Osteoblast (primary cell): ENCODE measurements around the gene TDP1. TPM values are rescaled to one million over a fixed set of nuclear protein-coding genes. Genes with fewer than 3 reads are reported as not detected.
"Not testable (repeated sequence)": the region's sequence is repeated elsewhere in the genome, so short reads cannot be mapped to it uniquely, and the experiment has no call there.

Source experiments
- DNase-seq: peaks from one replicate; pipeline ENCODE4 v3.0.0; 2011; ENCODE audit warnings: low spot score, mixed read lengths; ENCODE audit not compliant: insufficient read length; ENCODE audit errors: missing footprints
- H2AFZ ChIP-seq: 2 replicates; pipeline ENCODE4 v1.6.0; 2011; ENCODE audit warnings: mild to moderate bottlenecking, low read length
- H3K27ac ChIP-seq: 2 replicates; pipeline ENCODE4 v1.5.1; 2011; ENCODE audit warnings: mild to moderate bottlenecking, low read depth, low read length, moderate library complexity
- H3K27me3 ChIP-seq: 2 replicates; pipeline ENCODE4 v1.6.0; 2012; ENCODE audit warnings: mild to moderate bottlenecking, control low read depth, inconsistent platforms, low read length, moderate library complexity; ENCODE audit not compliant: insufficient read depth
- H3K36me3 ChIP-seq: 2 replicates; pipeline ENCODE4 v1.5.1; 2011; ENCODE audit warnings: mild to moderate bottlenecking, low read length, control low read depth, moderate library complexity; ENCODE audit not compliant: insufficient read depth
- H3K4me1 ChIP-seq: 2 replicates; pipeline ENCODE4 v1.5.1; 2011; ENCODE audit warnings: mild to moderate bottlenecking, low read length, control low read depth, moderate library complexity; ENCODE audit not compliant: insufficient read depth
- H3K4me2 ChIP-seq: 2 replicates; pipeline ENCODE4 v1.6.0; 2011; ENCODE audit warnings: mild to moderate bottlenecking, low read length; ENCODE audit not compliant: insufficient read depth
- H3K4me3 ChIP-seq: fragments of 200-600 bp; sonication (generic); 3 replicates; pipeline ENCODE4 v1.5.1; 2012; ENCODE audit warnings: mild to moderate bottlenecking, low read length, inconsistent platforms; ENCODE audit not compliant: insufficient read depth
- H3K79me2 ChIP-seq: 2 replicates; pipeline ENCODE4 v1.6.0; 2012; ENCODE audit warnings: mild to moderate bottlenecking, low read length, control low read depth, inconsistent platforms; ENCODE audit not compliant: insufficient read depth
- H3K9me3 ChIP-seq: 2 replicates; pipeline ENCODE4 v1.5.1; 2011; ENCODE audit warnings: low read depth, low read length, control low read depth
- H4K20me1 ChIP-seq: 2 replicates; pipeline ENCODE4 v1.6.0; 2012; ENCODE audit warnings: mild to moderate bottlenecking, low read length, control low read depth; ENCODE audit not compliant: insufficient read depth
- total RNA-seq: library from RNA; depleted of rRNA; stranded (reverse); fragments of >200 nt; gene quantifications from 2 replicates; pipeline ENCODE4 v1.2.3, GENCODE V29; 2012
- TF ChIP-seq, protein P1 (sequence below): IDR thresholded peaks from 2 replicates; pipeline ENCODE4 v1.5.1; 2011; ENCODE audit warnings: mild to moderate bottlenecking, low read depth, low read length, moderate library complexity; ENCODE audit errors: extremely low read depth

The TDP1 gene
- total RNA-seq, 1 donor = 11.2 TPM

DNA sequence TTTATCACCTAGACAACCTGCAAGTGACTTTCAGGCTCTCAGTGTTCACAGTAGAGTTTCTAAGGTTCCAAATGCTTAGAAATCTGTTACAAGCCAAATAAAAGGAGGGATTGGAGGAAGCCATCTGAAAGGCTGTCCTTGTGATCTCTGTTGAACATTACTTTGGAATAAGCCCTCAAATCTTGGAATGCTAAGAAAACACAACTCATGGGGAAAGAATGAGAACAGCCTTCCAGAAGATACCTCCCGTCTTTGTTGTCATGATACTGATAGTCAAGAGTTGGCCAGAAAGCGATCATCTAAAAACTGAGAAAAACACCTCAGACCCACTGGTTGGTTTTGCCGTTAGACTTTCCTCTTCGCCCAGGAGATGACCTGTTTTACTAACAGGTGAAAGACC, 61.6 kb downstream of the TDP1 start:
- no peak overlapping the region for H3K4me2 ChIP-seq
- peaks cover 28% of the 10 kb centered on the region for H3K36me3 ChIP-seq
- H2AFZ ChIP-seq = no peak overlapping the region
- no peaks in the 10 kb centered on the region for H3K27me3 ChIP-seq
- H4K20me1 ChIP-seq = peaks cover 3% of the 10 kb centered on the region
- H3K4me1 ChIP-seq = peaks cover 9% of the 10 kb centered on the region
- no peaks in the 10 kb centered on the region for H3K79me2 ChIP-seq
- DNase-seq = peak; percentile 66
- H3K9me3 ChIP-seq = no peaks in the 10 kb centered on the region
- no peak overlapping the region for H3K27ac ChIP-seq
- H3K4me3 ChIP-seq = no peak overlapping the region
- TF ChIP-seq, protein P1, sequence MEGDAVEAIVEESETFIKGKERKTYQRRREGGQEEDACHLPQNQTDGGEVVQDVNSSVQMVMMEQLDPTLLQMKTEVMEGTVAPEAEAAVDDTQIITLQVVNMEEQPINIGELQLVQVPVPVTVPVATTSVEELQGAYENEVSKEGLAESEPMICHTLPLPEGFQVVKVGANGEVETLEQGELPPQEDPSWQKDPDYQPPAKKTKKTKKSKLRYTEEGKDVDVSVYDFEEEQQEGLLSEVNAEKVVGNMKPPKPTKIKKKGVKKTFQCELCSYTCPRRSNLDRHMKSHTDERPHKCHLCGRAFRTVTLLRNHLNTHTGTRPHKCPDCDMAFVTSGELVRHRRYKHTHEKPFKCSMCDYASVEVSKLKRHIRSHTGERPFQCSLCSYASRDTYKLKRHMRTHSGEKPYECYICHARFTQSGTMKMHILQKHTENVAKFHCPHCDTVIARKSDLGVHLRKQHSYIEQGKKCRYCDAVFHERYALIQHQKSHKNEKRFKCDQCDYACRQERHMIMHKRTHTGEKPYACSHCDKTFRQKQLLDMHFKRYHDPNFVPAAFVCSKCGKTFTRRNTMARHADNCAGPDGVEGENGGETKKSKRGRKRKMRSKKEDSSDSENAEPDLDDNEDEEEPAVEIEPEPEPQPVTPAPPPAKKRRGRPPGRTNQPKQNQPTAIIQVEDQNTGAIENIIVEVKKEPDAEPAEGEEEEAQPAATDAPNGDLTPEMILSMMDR = no peak

DNA sequence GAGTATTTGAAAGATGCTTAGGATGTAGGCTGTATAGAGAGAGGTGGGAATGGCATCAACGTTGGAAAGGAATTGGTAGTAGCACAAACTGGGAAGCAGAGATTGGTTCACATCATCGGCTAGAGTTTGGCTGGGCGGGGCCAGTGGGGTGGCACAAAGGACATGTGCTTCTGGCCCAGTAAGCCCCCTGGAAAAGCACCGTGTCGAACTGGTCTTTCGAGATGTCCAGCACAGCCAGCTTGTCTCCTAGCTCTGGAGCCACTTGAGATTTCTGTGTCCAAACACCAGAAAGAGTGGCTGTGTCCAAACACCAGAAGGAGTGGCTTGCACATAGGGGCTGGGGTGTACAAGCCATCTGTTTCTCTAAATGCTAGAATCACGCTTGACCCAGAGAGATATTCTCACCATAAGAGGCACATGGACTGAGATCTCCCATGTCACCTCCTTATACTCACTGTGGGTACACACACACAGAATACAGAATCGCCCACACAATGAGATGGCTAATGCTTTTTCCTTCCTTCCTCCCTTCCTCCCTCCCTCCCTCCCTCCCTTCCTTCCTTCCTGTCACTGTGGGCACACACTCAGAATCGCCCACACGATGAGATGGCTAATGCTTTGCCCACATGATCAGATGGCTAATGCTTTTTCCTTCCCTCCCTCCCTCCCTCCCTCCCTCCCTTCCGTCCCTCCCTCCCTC, 64.2 kb downstream of the TDP1 start:
- Histone ChIP-seq H3K36me3 (peaks cover 25% of the 10 kb centered on the region), H3K27ac (no peak overlapping the region), H3K27me3 (no peaks in the 10 kb centered on the region), H3K4me2 (no peak overlapping the region), H3K9me3 (no peaks in the 10 kb centered on the region), H4K20me1 (no peaks in the 10 kb centered on the region), H3K79me2 (no peaks in the 10 kb centered on the region), H2AFZ (no peak overlapping the region), H3K4me3 (no peak overlapping the region), H3K4me1 (peaks cover 9% of the 10 kb centered on the region)
- TF ChIP-seq, protein P1 = no peak
- DNase-seq = no peak

DNA sequence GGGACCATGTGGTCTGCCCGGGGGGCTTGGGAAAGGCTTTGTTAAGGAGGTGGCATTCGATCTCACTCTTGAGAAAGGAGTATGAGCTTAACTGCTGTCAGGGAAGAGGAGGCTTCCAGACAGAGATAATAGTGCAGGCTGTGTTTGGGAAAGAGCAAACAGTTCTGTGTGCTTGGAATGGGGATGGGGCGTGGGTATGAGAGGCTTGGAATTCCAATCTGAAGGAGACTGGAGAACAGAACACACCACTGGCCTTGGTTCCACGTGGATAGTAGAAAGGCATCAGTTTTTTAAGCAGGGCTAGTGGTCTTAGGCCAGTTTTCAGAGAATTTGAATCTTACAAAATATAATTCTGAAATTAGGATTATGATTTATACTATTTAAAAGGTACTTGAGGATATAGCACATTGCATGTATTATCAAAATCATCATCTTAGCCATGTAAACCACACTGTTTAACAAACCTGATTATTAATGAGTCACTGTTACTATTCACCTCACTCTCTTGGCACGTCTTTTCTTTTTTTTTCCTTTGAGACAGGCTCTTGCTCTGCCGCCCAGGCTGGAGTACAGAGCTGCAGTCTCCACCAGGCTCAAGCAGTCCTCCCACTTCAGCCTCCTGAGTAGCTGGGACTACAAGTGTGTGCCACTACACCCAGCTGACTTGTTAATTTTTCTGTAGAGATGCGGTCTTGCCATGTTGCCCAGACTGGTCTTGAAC, 67.6 kb downstream of the TDP1 start:
- Histone ChIP-seq H3K27ac (no peak overlapping the region), H2AFZ (no peak overlapping the region), H3K79me2 (no peaks in the 10 kb centered on the region), H4K20me1 (no peaks in the 10 kb centered on the region), H3K4me3 (no peak overlapping the region), H3K36me3 (peaks cover 21% of the 10 kb centered on the region), H3K4me1 (no peaks in the 10 kb centered on the region), H3K4me2 (no peak overlapping the region), H3K9me3 (no peaks in the 10 kb centered on the region), H3K27me3 (no peaks in the 10 kb centered on the region)
- TF ChIP-seq, protein P1 = no peak
- DNase-seq = no peak

DNA sequence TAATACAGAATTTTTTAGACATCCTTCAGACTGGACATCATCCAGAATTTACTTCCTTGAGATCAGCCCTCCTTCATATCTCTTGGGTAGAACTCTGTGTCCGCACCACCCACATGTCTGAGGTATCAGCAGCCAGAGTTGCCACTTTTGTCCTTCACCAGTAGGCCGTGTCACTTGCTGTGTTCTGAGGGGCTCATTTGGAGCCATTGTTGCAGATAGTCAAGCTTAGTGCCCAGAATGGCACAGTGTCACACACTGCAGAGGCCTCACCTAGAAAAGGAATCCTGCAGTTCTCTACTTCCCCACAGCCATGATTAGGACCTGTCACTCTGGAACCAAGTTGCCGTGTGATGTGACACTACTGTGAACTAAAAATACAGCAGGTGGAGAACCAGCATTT, 69.2 kb downstream of the TDP1 start:
- Histone ChIP-seq H3K4me1 (no peaks in the 10 kb centered on the region), H4K20me1 (no peaks in the 10 kb centered on the region), H3K27ac (no peak overlapping the region), H3K4me3 (no peak overlapping the region), H3K9me3 (no peaks in the 10 kb centered on the region), H3K4me2 (no peak overlapping the region), H3K27me3 (no peaks in the 10 kb centered on the region), H3K79me2 (no peaks in the 10 kb centered on the region), H2AFZ (no peak overlapping the region), H3K36me3 (peaks cover 21% of the 10 kb centered on the region)
- DNase-seq = no peak
- TF ChIP-seq, protein P1 = no peak

DNA sequence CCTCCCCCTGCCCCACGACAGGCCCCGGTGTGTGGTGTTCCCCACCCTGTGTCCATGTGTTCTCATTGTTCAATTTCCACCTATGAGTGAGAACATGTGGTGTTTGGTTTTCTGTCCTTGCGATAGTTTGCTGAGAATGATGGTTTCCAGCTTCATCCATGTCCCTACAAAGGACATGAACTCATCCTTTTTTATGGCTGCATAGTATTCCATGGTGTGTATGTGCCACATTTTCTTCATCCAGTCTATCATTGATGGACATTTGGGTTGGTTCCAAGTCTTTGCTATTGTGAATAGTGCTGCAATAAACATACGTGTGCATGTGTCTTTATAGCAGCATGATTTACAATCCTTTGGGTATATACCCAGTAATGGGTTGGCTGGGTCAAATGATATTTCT, 70.9 kb downstream of the TDP1 start:
- not testable (repeated sequence) for H3K79me2 ChIP-seq, H2AFZ ChIP-seq, H3K27me3 ChIP-seq, DNase-seq, H3K4me1 ChIP-seq, H3K4me2 ChIP-seq, H4K20me1 ChIP-seq, H3K4me3 ChIP-seq, H3K27ac ChIP-seq, H3K9me3 ChIP-seq
- H3K36me3 ChIP-seq = peaks cover 21% of the 10 kb centered on the region
